ENCODE data around the gene SMIM29. TPM values are rescaled to one million over a fixed set of nuclear protein-coding genes. Genes with fewer than 3 reads are reported as not detected.
"Not testable (repeated sequence)": the region's sequence is repeated elsewhere in the genome, so short reads cannot be mapped to it uniquely, and the experiment has no call there.

SMIM29 gene
- total RNA-seq, 3 donors from 2014 or later (not counting 1 experiment from before 2014, with no cell fraction given), result 30.8 to 48.0 (median 39.7) TPM

DNA sequence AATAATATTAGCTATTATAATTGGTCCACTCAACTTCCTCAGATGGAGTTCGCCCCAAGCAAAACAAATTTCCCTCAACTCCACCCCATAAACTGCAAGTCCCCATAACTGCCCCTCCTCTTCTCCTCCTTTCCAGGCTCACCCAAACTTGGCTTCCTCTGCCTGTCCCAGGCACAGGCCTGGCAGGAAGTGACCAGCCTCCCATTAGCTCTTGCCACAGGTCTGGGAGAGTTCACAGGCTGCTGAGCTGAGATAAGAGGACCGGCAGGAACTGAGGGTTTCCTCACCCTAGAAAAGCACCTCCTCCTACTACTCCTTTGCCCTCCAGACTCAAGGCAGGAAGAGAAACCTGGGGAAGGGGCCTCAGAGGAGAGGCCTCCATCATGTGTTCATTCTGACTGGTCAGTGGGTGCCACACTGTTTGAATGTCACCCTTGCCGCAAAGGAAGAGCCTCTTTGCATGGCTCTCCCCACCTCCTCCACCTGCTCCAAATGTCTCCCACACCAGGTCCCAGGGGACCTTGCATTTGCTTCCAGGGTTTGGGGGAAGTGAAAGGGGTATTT, 24.5 kb upstream of the SMIM29 start:
- DNase-seq (no peak), ATAC-seq (no peak)
- H3K4me3 ChIP-seq (ENCODE audit: low read length), result no peak overlapping the region
- intact Hi-C loops (cut with micrococcal nuclease), result no loop called here
- no peak overlapping the region for H3K27ac ChIP-seq (ENCODE audit: low read length)
- Mint-ChIP-seq H3K4me1 (no peaks in the 10 kb centered on the region), H3K4me3 (no peak overlapping the region), H3K9me3 (no peaks in the 10 kb centered on the region), H3K27me3 (ENCODE audit: low read depth in 2 of 2) (no peaks in the 10 kb centered on the region), H3K27ac (no peak overlapping the region), H3K36me3 (no peaks in the 10 kb centered on the region)
- peaks cover 11% of the 10 kb centered on the region for H3K4me1 ChIP-seq (ENCODE audit: control insufficient read depth, insufficient read depth, low read length)
- H3K9me3 ChIP-seq (ENCODE audit: control insufficient read depth, insufficient read depth, low read length), result no peaks in the 10 kb centered on the region
- TF ChIP-seq CTCF (IDR thresholded peaks at IDR 0.05), result no peak
- no peaks in the 10 kb centered on the region for H3K27me3 ChIP-seq (ENCODE audit: control insufficient read depth, insufficient read depth, low read length)
- 45% methylated on average over 3 of the region's 3 CpGs for WGBS (ENCODE audit: insufficient coverage)
- H3K36me3 ChIP-seq (ENCODE audit: control insufficient read depth, insufficient read depth, low read length), result no peaks in the 10 kb centered on the region

DNA sequence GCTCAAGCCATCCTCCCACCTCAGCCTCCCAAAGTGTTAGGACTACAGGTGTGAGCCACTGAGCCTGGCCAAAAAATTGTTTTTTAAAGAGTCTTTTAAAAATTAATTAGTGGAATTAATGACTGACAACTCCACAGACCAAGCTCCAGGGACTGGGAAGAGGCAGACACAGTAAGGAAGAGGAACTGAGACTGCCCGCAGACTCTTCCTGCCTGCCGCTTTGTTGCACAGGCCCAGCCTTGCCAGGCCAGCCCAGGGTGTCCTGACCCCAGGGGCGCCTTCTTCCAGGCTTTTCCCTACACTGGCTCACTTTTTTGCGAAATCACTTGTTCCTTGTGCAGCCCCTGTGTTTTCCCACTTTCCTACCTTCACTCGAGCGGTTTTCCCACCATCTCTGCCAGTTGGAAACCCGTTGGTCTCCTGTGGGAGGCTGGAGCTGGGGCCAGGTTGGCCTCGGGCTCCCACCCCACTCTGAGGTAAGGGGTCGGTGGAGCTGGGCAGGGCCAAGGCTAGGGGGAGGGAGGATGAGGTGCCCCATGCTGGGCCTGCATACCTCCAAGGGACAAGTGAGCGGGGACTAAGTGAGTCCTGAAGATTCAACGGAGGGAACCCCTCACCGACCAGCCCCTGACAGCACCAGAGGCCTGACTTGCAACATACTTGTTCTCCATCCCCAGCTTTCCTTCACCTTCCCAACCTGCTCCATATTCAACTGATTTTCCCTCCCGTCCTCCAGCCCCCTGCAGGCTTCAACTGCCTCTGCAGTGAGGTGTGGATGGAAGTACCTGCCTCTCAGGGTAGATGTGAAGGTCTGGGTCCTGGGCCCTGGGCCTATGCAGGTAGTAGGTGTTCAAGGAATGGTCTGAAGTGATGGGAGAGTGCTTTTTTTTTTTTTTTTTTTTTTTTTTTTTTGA, 23.5 kb upstream of the SMIM29 start:
- no peak overlapping the region for H3K4me3 ChIP-seq (ENCODE audit: low read length)
- Mint-ChIP-seq H3K9me3 (no peaks in the 10 kb centered on the region), H3K27me3 (ENCODE audit: low read depth in 2 of 2) (no peaks in the 10 kb centered on the region), H3K36me3 (no peaks in the 10 kb centered on the region), H3K4me1 (no peaks in the 10 kb centered on the region), H3K4me3 (no peak overlapping the region), H3K27ac (no peak overlapping the region)
- ATAC-seq (no peak), DNase-seq (no peak)
- no peak for TF ChIP-seq CTCF (IDR thresholded peaks at IDR 0.05)
- H3K9me3 ChIP-seq (ENCODE audit: control insufficient read depth, insufficient read depth, low read length), result no peaks in the 10 kb centered on the region
- 78% methylated on average over 12 of the region's 13 CpGs for WGBS (ENCODE audit: insufficient coverage)
- H3K27me3 ChIP-seq (ENCODE audit: control insufficient read depth, insufficient read depth, low read length), result no peaks in the 10 kb centered on the region
- no peak overlapping the region for H3K27ac ChIP-seq (ENCODE audit: low read length)
- H3K4me1 ChIP-seq (ENCODE audit: control insufficient read depth, insufficient read depth, low read length), result peaks cover 11% of the 10 kb centered on the region
- intact Hi-C loops (cut with micrococcal nuclease), result no loop called here
- H3K36me3 ChIP-seq (ENCODE audit: control insufficient read depth, insufficient read depth, low read length), result no peaks in the 10 kb centered on the region

DNA sequence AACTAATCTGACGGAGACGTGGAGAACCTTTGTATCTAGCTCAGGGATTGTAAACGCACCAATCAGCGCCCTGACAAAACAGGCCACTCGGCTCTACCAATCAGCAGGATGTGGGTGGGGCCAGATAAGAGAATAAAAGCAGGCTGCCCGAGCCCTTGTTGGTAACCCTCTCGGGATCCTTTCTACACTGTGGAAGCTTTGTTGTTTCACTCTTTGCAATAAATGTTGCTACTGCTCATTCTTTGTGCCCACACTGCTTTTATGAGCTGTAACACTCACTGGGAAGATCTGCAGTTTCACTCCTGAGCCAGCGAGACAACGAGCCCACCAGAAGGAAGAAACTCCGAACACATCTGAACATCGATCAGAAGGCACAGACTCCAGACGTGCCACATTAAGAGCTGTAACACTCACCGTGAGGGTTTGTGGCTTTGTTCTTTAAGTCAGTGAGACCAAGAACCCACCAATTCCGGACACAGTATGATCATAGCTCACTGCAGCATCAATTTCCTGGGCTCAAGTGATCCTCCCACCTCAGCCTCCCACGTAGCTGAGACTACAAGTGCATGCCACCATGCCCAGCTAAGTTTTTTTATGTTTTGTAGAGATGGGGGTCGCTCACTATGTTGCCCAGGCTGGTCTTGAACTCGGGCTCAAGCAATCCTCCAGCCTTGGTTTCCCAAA, 21.0 kb upstream of the SMIM29 start:
- 82% methylated on average over 17 of the region's 17 CpGs for whole genome bisulfite sequencing (ENCODE audit: insufficient coverage)
- peaks cover 11% of the 10 kb centered on the region for H3K4me1 ChIP-seq (ENCODE audit: control insufficient read depth, insufficient read depth, low read length)
- H3K36me3 ChIP-seq (ENCODE audit: control insufficient read depth, insufficient read depth, low read length); H3K27ac Mint-ChIP-seq; H3K27me3 ChIP-seq (ENCODE audit: control insufficient read depth, insufficient read depth, low read length); ATAC-seq; intact Hi-C loops (cut with micrococcal nuclease); H3K4me1 Mint-ChIP-seq; H3K27me3 Mint-ChIP-seq (ENCODE audit: low read depth in 2 of 2); H3K9me3 ChIP-seq (ENCODE audit: control insufficient read depth, insufficient read depth, low read length); H3K4me3 ChIP-seq (ENCODE audit: low read length); H3K36me3 Mint-ChIP-seq; DNase-seq; H3K9me3 Mint-ChIP-seq; H3K27ac ChIP-seq (ENCODE audit: low read length); H3K4me3 Mint-ChIP-seq: not testable (repeated sequence)

DNA sequence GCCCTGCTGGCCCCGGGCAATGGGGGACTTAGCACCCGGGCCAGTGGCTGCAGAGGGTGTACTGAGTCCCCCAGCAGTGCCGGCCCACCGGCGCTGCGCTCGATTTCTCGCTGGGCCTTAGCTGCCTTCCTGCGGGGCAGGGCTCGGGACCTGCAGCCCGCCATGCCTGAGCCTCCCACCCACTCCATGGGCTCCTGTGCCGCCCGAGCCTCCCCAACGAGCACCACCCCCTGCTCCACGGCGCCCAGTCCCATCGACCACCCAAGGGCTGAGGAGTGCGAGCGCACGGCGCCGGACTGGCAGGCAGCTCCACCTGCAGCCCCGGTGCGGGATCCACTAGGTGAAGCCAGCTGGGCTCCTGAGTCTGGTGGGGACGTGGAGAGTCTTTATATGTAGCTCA, 20.3 kb upstream of the SMIM29 start:
- intact Hi-C loops (cut with micrococcal nuclease); H3K9me3 ChIP-seq (ENCODE audit: control insufficient read depth, insufficient read depth, low read length); H3K27me3 Mint-ChIP-seq (ENCODE audit: low read depth in 2 of 2); DNase-seq; H3K27ac Mint-ChIP-seq; H3K4me3 Mint-ChIP-seq; H3K36me3 Mint-ChIP-seq; H3K4me1 Mint-ChIP-seq; H3K27me3 ChIP-seq (ENCODE audit: control insufficient read depth, insufficient read depth, low read length); H3K36me3 ChIP-seq (ENCODE audit: control insufficient read depth, insufficient read depth, low read length); H3K4me3 ChIP-seq (ENCODE audit: low read length); H3K9me3 Mint-ChIP-seq; H3K27ac ChIP-seq (ENCODE audit: low read length); ATAC-seq: not testable (repeated sequence)
- WGBS (ENCODE audit: insufficient coverage), result no CpG with 5 or more reads among the region's 25 CpGs
- peaks cover 11% of the 10 kb centered on the region for H3K4me1 ChIP-seq (ENCODE audit: control insufficient read depth, insufficient read depth, low read length)

Data from natural killer cell (primary cell).